A549 (cell line): ENCODE results near the gene SLC8A1. TPM values are rescaled to one million over a fixed set of nuclear protein-coding genes. Genes with fewer than 3 reads are reported as not detected.

Experiments
- ATAC-seq, 2 experiments: fragments of 200-7000 bp in 1 of 2; fragments of >200 bp in 1 of 2; cut with Nextera tagmentation in 1 of 2; cut with Tn5 transposase in 1 of 2; 3 replicates each; pipeline versions ENCODE4 v1.8.0 to v1.9.1; 2018 to 2020; ENCODE audit warnings: mild to moderate bottlenecking in 1 of 2, moderate library complexity in 1 of 2
- CTCF ChIA-PET: fragments of 300-600 bp; sonication (Branson Sonifier 250); formaldehyde crosslinking; extraction: SDS; loops from one replicate; lab custom pipeline; 2021; ENCODE audit warnings: antibody characterized with exemption, inconsistent platforms; lab: Yijun Ruan, JAX
- POLR2A ChIA-PET: fragments of 350-600 bp; formaldehyde crosslinking; extraction: SDS; loops from one replicate; lab custom pipeline; 2021; ENCODE audit warnings: antibody characterized with exemption, inconsistent platforms; lab: Yijun Ruan, JAX
- DNase-seq, 2 experiments: peaks; one replicate each; pipeline versions ENCODE4 v3.0.0 to v3.0.0-alpha.2; 2011 to 2016; ENCODE audit warnings: low read depth in 1 of 2, low spot score in 1 of 2
- FAIRE-seq: peaks from 2 replicates; lab custom pipeline; 2011; peaks lifted over from hg19 to GRCh38; lab: Jason Lieb, UNC
- H3K27ac ChIP-seq, 2 experiments: fragments of >200 bp; sonication (Bioruptor Twin); formaldehyde crosslinking; 3 replicates each; pipeline ENCODE4 v1.5.1; 2016 to 2017
- H3K4me1 ChIP-seq: fragments of >200 bp; sonication (Bioruptor Twin); formaldehyde crosslinking; 3 replicates; pipeline ENCODE4 v1.6.1; 2016
- H3K4me2 ChIP-seq: fragments of >200 bp; sonication (Bioruptor Twin); formaldehyde crosslinking; 3 replicates; pipeline ENCODE4 v1.6.1; 2016
- H3K4me3 ChIP-seq: fragments of >200 bp; sonication (Bioruptor Twin); formaldehyde crosslinking; 3 replicates; pipeline ENCODE4 v1.5.1; 2016
- H3K9me3 ChIP-seq: fragments of >200 bp; sonication (Bioruptor Twin); formaldehyde crosslinking; 3 replicates; pipeline ENCODE4 v1.6.1; 2016
- CBX2 ChIP-seq: fragments of 200-600 bp; sonication (generic); IDR thresholded peaks from 2 replicates; pipeline ENCODE4 v1.6.1; 2016; ENCODE audit warnings: low read depth, mild to moderate bottlenecking, borderline replicate concordance
- EHMT2 ChIP-seq: fragments of 200-600 bp; sonication (generic); IDR thresholded peaks from 2 replicates; pipeline ENCODE4 v1.6.1; 2016; ENCODE audit warnings: antibody characterized with exemption, low read depth, mild to moderate bottlenecking, moderate library complexity
- ESRRA ChIP-seq: fragments of 150-350 bp; IDR thresholded peaks from 2 replicates; pipeline ENCODE4 v1.6.1; 2014; ENCODE audit warnings: mild to moderate bottlenecking, low read length, borderline replicate concordance
- FOSL2 ChIP-seq, 2 experiments: fragments of 450-650 bp in 1 of 2; fragments of >200 bp in 1 of 2; sonication (Bioruptor Twin) in 1 of 2; formaldehyde crosslinking; IDR thresholded peaks; 2 replicates each; pipeline versions ENCODE4 v1.5.0 to v1.6.1; 2016 to 2020; ENCODE audit warnings: mild to moderate bottlenecking in 1 of 2, moderate library complexity in 1 of 2
- HOXB5 ChIP-seq: fragments of 250-450 bp; sonication (Bioruptor Pico); IDR thresholded peaks from 2 replicates; pipeline ENCODE4 v1.5.0; 2020; ENCODE audit warnings: mild to moderate bottlenecking, moderate library complexity
- JUN ChIP-seq, 2 experiments: fragments of >200 bp; sonication (Bioruptor Twin); formaldehyde crosslinking; IDR thresholded peaks; 2 replicates in 1 of 2; 3 replicates in 1 of 2; pipeline ENCODE4 v1.6.1; 2016 to 2017
- KDM1A ChIP-seq: fragments of 200-600 bp; sonication (generic); IDR thresholded peaks from 2 replicates; pipeline ENCODE4 v1.6.1; 2016; ENCODE audit warnings: low read depth, mild to moderate bottlenecking
- KDM5A ChIP-seq: fragments of 200-600 bp; sonication (generic); IDR thresholded peaks from 2 replicates; pipeline ENCODE4 v1.6.1; 2016; ENCODE audit warnings: antibody characterized with exemption, mild to moderate bottlenecking
- MAFK ChIP-seq: fragments of 450-650 bp; IDR thresholded peaks from 2 replicates; pipeline ENCODE4 v1.6.1; 2014; ENCODE audit not compliant: partially characterized antibody
- NPAS2 ChIP-seq: fragments of 250-450 bp; sonication (Bioruptor Pico); IDR thresholded peaks from 2 replicates; pipeline ENCODE4 v1.8.0; 2022; ENCODE audit warnings: mild to moderate bottlenecking, moderate library complexity, borderline replicate concordance
- PHF8 ChIP-seq: fragments of 200-600 bp; sonication (generic); IDR thresholded peaks from 2 replicates; pipeline ENCODE4 v1.6.1; 2016; ENCODE audit warnings: low read depth, mild to moderate bottlenecking, antibody characterized with exemption, moderate library complexity, borderline replicate concordance
- RAD21 ChIP-seq, 2 experiments: fragments of >200 bp in 1 of 2; sonication (Bioruptor Twin) in 1 of 2; formaldehyde crosslinking in 1 of 2; IDR thresholded peaks in 1 of 2; conservative IDR thresholded peaks in 1 of 2; 2 replicates in 1 of 2; 3 replicates in 1 of 2; pipeline ENCODE4 v1.6.1; 2012 to 2018; ENCODE audit warnings: inconsistent platforms in 1 of 2
- SMC3 ChIP-seq: fragments of >200 bp; sonication (Bioruptor Twin); formaldehyde crosslinking; IDR thresholded peaks from 3 replicates; pipeline ENCODE4 v1.6.1; 2018; ENCODE audit warnings: inconsistent platforms
- TFCP2L1 ChIP-seq: fragments of 250-450 bp; sonication (Bioruptor Pico); IDR thresholded peaks from 2 replicates; pipeline ENCODE4 v1.5.0; 2021; ENCODE audit warnings: mild to moderate bottlenecking
- TP53 ChIP-seq: fragments of 250-450 bp; sonication (Bioruptor Pico); IDR thresholded peaks from 2 replicates; pipeline ENCODE4 v1.5.0; 2021; ENCODE audit warnings: mild to moderate bottlenecking, moderate library complexity
- ZC3H11A ChIP-seq: fragments of 450-650 bp; IDR thresholded peaks from 2 replicates; pipeline ENCODE4 v1.6.1; 2014; ENCODE audit warnings: antibody characterized with exemption, mild to moderate bottlenecking
- ZSCAN20 ChIP-seq: fragments of 250-450 bp; sonication (Bioruptor Pico); IDR thresholded peaks from 2 replicates; pipeline ENCODE4 v1.8.0; 2022; ENCODE audit warnings: mild to moderate bottlenecking, moderate library complexity
- WGBS: methylation state at CpG from one replicate; pipeline ENCODE4 v1.1.6; 2017; ENCODE audit errors: missing lambda C conversion rate; 5-methylcytosine and 5-hydroxymethylcytosine counted together
- polyA plus RNA-seq, 4 experiments: library from polyadenylated mRNA; depleted of rRNA in 3 of 4; stranded (reverse); fragments of >200 nt; fragmentation: RNase III in 1 of 4; extraction: RNeasy Plus Mini Kit Qiagen cat#74134 plus additional on column Dnase treatment in 1 of 4; gene quantifications; 2 replicates in 3 of 4; 3 replicates in 1 of 4; pipeline ENCODE4 v1.2.3, GENCODE V29; 2011 to 2017
- TF ChIP-seq, protein P1 (sequence below): fragments of 200-600 bp; sonication (generic); IDR thresholded peaks from 2 replicates; pipeline ENCODE4 v1.6.1; 2016; ENCODE audit warnings: antibody characterized with exemption, mild to moderate bottlenecking, moderate library complexity
- TF ChIP-seq, protein P2 (sequence below): fragments of 150-350 bp; IDR thresholded peaks from 2 replicates; pipeline ENCODE4 v1.6.1; 2014; ENCODE audit warnings: low read depth, mild to moderate bottlenecking, low read length
- TF ChIP-seq, protein P3 (sequence below): fragments of 450-650 bp; IDR thresholded peaks from 2 replicates; pipeline ENCODE4 v1.6.1; 2014; ENCODE audit warnings: antibody characterized with exemption
- TF ChIP-seq, protein P4 (sequence below): fragments of >200 bp; sonication (Bioruptor Twin); formaldehyde crosslinking; IDR thresholded peaks from 3 replicates; pipeline ENCODE4 v1.5.1; 2016
- TF ChIP-seq, protein P5 (sequence below): fragments of 250-450 bp; sonication (Bioruptor Pico); IDR thresholded peaks from 2 replicates; pipeline ENCODE4 v1.5.0; 2020; ENCODE audit warnings: low read depth, mild to moderate bottlenecking, moderate library complexity
- TF ChIP-seq, protein P6 (sequence below): fragments of >200 bp; sonication (Bioruptor Twin); formaldehyde crosslinking; IDR thresholded peaks from 2 replicates; pipeline ENCODE4 v1.6.1; 2016

Gene SLC8A1
- polyA plus RNA-seq, 2 of the 4 experiments (the other 2 are of a cell fraction): 0.28 to 0.92 TPM

DNA sequence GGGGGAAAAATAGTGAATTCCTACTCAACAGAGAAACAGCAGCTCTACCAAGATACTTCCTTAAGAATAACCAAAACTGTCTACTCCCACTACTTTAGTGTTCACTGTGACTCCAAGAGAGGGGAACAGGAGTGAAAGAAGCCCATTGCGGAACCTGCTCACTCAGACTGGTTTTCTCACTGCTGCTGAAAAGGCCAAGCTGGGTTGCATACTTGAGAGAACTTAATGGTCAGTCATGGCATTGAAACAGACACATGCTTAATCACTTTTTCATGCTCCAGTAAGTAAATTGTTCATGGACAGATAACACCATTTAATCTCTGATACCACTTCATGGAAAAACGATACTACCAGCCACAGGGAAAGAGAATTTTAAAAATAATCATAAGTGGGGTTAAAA, 35.7 kb upstream of the SLC8A1 start (continued):
- no peak for TF ChIP-seq SMC3

DNA sequence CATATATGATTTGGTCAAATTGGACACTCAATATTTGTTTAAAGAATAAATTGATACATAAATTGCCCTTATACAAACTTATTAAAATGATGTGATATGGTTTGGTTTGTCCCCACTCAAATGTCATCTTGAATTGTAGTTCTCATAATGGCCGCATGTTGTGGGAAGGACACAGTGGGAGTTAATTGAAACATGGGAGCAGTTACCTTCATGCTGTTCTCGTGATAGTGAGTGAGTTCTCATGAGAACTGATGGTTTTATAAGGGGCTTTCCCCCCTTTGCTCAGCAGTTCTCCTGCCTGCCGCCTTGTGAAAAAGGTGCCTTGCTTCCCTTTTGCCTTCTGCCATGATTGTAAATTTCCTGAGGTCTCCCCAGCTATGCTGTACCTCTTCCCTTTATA, 34.0 kb upstream of the SLC8A1 start:
- Histone ChIP-seq H3K4me2 (no peak overlapping the region), H3K4me3 (no peak overlapping the region), H3K4me1 (no peaks in the 10 kb centered on the region), H3K9me3 (no peaks in the 10 kb centered on the region), H3K27ac (no peak overlapping the region)
- no peak for DNase-seq
- no peak for ATAC-seq
- POLR2A ChIA-PET: no interaction called here
- CTCF ChIA-PET: no interaction called here
- FAIRE-seq: no peak
- TF ChIP-seq EHMT2: no peak
- TF ChIP-seq FOSL2 (IDR thresholded peaks at IDR 0.05): no peak
- TF ChIP-seq FOSL2 (CRISPR knock-in tag; IDR thresholded peaks at IDR 0.05): no peak
- TF ChIP-seq, protein P1, sequence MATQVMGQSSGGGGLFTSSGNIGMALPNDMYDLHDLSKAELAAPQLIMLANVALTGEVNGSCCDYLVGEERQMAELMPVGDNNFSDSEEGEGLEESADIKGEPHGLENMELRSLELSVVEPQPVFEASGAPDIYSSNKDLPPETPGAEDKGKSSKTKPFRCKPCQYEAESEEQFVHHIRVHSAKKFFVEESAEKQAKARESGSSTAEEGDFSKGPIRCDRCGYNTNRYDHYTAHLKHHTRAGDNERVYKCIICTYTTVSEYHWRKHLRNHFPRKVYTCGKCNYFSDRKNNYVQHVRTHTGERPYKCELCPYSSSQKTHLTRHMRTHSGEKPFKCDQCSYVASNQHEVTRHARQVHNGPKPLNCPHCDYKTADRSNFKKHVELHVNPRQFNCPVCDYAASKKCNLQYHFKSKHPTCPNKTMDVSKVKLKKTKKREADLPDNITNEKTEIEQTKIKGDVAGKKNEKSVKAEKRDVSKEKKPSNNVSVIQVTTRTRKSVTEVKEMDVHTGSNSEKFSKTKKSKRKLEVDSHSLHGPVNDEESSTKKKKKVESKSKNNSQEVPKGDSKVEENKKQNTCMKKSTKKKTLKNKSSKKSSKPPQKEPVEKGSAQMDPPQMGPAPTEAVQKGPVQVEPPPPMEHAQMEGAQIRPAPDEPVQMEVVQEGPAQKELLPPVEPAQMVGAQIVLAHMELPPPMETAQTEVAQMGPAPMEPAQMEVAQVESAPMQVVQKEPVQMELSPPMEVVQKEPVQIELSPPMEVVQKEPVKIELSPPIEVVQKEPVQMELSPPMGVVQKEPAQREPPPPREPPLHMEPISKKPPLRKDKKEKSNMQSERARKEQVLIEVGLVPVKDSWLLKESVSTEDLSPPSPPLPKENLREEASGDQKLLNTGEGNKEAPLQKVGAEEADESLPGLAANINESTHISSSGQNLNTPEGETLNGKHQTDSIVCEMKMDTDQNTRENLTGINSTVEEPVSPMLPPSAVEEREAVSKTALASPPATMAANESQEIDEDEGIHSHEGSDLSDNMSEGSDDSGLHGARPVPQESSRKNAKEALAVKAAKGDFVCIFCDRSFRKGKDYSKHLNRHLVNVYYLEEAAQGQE: no peak
- TF ChIP-seq HOXB5 (CRISPR knock-in tag): no peak
- 38% methylated on average over 3 of the region's 3 CpGs for WGBS

DNA sequence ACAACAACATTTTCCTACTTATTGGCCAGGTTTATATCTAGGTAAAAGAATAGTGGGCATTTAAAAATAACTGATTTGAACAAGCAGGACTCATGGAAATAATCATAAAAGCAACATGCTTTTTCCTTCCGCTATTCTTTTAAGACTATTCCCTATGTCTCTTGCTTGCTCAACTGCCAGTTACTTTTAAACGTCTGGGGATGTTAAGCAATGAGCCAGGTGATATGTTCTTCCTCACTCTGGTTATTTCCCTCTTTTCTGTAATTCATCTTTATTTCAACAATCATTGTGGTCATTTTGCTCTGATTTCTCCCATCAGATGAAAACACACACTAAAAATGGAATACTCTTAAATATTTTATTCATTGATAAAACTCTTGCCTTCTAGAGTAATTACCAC, 33.4 kb upstream of the SLC8A1 start:
- DNase-seq (no peak), FAIRE-seq (no peak), ATAC-seq (no peak)
- ChIA-PET POLR2A (no interaction called here), CTCF (no interaction called here)
- Histone ChIP-seq H3K27ac (no peak overlapping the region), H3K4me3 (no peak overlapping the region), H3K4me2 (no peak overlapping the region), H3K4me1 (no peaks in the 10 kb centered on the region), H3K9me3 (no peaks in the 10 kb centered on the region)
- TF ChIP-seq, protein P2, sequence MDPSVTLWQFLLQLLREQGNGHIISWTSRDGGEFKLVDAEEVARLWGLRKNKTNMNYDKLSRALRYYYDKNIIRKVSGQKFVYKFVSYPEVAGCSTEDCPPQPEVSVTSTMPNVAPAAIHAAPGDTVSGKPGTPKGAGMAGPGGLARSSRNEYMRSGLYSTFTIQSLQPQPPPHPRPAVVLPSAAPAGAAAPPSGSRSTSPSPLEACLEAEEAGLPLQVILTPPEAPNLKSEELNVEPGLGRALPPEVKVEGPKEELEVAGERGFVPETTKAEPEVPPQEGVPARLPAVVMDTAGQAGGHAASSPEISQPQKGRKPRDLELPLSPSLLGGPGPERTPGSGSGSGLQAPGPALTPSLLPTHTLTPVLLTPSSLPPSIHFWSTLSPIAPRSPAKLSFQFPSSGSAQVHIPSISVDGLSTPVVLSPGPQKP: no peak
- TF ChIP-seq, protein P3, sequence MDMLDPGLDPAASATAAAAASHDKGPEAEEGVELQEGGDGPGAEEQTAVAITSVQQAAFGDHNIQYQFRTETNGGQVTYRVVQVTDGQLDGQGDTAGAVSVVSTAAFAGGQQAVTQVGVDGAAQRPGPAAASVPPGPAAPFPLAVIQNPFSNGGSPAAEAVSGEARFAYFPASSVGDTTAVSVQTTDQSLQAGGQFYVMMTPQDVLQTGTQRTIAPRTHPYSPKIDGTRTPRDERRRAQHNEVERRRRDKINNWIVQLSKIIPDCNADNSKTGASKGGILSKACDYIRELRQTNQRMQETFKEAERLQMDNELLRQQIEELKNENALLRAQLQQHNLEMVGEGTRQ: no peak
- TF ChIP-seq TFCP2L1 (CRISPR knock-in tag): no peak
- no peak for TF ChIP-seq ZSCAN20 (CRISPR knock-in tag)
- TF ChIP-seq, protein P4, sequence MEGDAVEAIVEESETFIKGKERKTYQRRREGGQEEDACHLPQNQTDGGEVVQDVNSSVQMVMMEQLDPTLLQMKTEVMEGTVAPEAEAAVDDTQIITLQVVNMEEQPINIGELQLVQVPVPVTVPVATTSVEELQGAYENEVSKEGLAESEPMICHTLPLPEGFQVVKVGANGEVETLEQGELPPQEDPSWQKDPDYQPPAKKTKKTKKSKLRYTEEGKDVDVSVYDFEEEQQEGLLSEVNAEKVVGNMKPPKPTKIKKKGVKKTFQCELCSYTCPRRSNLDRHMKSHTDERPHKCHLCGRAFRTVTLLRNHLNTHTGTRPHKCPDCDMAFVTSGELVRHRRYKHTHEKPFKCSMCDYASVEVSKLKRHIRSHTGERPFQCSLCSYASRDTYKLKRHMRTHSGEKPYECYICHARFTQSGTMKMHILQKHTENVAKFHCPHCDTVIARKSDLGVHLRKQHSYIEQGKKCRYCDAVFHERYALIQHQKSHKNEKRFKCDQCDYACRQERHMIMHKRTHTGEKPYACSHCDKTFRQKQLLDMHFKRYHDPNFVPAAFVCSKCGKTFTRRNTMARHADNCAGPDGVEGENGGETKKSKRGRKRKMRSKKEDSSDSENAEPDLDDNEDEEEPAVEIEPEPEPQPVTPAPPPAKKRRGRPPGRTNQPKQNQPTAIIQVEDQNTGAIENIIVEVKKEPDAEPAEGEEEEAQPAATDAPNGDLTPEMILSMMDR: no peak
- no peak for TF ChIP-seq PHF8
- no peak for TF ChIP-seq CBX2
- no peak for TF ChIP-seq KDM5A
- TF ChIP-seq, protein P5, sequence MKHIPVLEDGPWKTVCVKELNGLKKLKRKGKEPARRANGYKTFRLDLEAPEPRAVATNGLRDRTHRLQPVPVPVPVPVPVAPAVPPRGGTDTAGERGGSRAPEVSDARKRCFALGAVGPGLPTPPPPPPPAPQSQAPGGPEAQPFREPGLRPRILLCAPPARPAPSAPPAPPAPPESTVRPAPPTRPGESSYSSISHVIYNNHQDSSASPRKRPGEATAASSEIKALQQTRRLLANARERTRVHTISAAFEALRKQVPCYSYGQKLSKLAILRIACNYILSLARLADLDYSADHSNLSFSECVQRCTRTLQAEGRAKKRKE (CRISPR knock-in tag): no peak
- TF ChIP-seq ESRRA: no peak
- TF ChIP-seq MAFK: no peak
- no peak for TF ChIP-seq KDM1A
- TF ChIP-seq, protein P6, sequence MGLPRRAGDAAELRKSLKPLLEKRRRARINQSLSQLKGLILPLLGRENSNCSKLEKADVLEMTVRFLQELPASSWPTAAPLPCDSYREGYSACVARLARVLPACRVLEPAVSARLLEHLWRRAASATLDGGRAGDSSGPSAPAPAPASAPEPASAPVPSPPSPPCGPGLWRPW: no peak
- TF ChIP-seq JUN (IDR thresholded peaks at IDR 0.05): no peak
- TF ChIP-seq EHMT2: no peak
- no peak for TF ChIP-seq TP53 (CRISPR knock-in tag)
- no peak for TF ChIP-seq NPAS2 (CRISPR knock-in tag)
- no peak for TF ChIP-seq ZC3H11A
- no peak for TF ChIP-seq RAD21 (conservative IDR thresholded peaks at IDR 0.05 in 1 of 2, IDR thresholded peaks at IDR 0.05 in 1 of 2)
- WGBS: 53% methylated on average over 2 of the region's 2 CpGs
